Tibial nerve (tissue), 4 donors: ENCODE measurements around the gene CAMTA1.

ENCODE experiments used
- EP300 ChIP-seq, 2 donors: sonication (generic); formaldehyde crosslinking; IDR thresholded peaks; one replicate each; pipeline ENCODE4 v1.6.1; 2017; ENCODE audit warnings: antibody characterized with exemption in 2 of 2, mild to moderate bottlenecking in 1 of 2
- POLR2A ChIP-seq, 2 donors: fragments of 450-650 bp; IDR thresholded peaks; one replicate each; pipeline ENCODE4 v1.6.1; 2017; ENCODE audit warnings: antibody characterized with exemption in 2 of 2, mild to moderate bottlenecking in 2 of 2, moderate library complexity in 2 of 2
- TF ChIP-seq, protein P1 (sequence below), 5 experiments: fragments of 200-600 bp in 3 of 5; fragments of 450-650 bp in 2 of 5; sonication (generic) in 3 of 5; IDR thresholded peaks; one replicate each; pipeline ENCODE4 v1.5.1; 2016 to 2019; ENCODE audit warnings: antibody characterized with exemption in 5 of 5, mild to moderate bottlenecking in 3 of 5, moderate library complexity in 2 of 5

DNA sequence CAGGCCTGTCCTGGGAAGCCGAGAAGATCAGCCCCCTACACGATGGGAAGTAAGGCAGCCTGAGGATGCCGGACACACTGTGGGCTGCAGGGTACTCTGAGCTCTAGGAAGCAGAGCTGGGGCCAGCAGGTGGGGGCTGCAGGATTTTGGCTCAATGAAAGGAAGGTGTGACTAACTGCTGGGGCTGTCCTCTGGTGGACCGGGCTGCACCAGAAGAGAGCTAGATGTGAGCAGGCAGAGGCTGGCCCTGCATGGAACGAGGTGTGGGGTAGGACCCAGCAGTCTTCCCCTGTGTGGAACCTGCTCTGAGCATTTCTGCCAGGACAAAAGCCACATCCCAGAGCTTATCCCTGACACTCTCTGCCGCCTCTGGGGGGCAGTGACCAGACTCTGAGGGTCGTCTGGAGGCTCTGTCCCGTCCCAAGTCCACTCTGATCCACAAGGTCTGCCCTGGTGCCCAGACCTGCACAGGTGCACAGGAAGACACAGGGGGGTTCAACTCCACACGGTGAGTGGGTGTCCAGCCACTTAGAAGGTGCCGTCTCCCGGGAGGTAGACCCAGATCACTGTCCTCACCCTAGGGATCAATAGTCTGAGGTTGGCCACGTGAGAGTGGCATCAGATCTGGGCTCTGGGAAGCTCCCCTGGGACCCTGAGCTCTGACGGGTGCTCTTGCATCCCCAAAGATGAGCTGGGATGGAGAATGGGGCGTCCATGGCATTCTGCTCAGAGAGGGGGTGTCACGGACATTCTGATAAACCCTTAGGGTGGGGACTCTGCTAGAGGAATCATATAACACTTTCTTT is 798.2 kb downstream of the CAMTA1 start:
- TF ChIP-seq EP300 (IDR thresholded peaks at IDR 0.05) (no peak), POLR2A (IDR thresholded peaks at IDR 0.05) (no peak)
- TF ChIP-seq, protein P1, sequence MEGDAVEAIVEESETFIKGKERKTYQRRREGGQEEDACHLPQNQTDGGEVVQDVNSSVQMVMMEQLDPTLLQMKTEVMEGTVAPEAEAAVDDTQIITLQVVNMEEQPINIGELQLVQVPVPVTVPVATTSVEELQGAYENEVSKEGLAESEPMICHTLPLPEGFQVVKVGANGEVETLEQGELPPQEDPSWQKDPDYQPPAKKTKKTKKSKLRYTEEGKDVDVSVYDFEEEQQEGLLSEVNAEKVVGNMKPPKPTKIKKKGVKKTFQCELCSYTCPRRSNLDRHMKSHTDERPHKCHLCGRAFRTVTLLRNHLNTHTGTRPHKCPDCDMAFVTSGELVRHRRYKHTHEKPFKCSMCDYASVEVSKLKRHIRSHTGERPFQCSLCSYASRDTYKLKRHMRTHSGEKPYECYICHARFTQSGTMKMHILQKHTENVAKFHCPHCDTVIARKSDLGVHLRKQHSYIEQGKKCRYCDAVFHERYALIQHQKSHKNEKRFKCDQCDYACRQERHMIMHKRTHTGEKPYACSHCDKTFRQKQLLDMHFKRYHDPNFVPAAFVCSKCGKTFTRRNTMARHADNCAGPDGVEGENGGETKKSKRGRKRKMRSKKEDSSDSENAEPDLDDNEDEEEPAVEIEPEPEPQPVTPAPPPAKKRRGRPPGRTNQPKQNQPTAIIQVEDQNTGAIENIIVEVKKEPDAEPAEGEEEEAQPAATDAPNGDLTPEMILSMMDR (IDR thresholded peaks at IDR 0.05) = no peak
